Peyer's patch (tissue), 4 donors: Measurements from ENCODE around the gene AGPAT1. TPM values are rescaled to one million over a fixed set of nuclear protein-coding genes. Genes with fewer than 3 reads are reported as not detected.

Source experiments
- DNase-seq, 3 donors: peaks; one replicate each; pipeline ENCODE4 v3.0.0-alpha.2; 2017 to 2019
- H3K27ac ChIP-seq, 4 donors: fragments of 200-600 bp; sonication (generic); one replicate each; pipeline ENCODE4 v1.5.1; 2016 to 2019
- H3K27me3 ChIP-seq, 2 donors: fragments of 200-600 bp; sonication (generic); one replicate each; pipeline ENCODE4 v1.5.1; 2019
- H3K36me3 ChIP-seq, 3 donors: fragments of 200-600 bp; sonication (generic); one replicate each; pipeline ENCODE4 v1.5.1; 2016 to 2019
- H3K4me1 ChIP-seq, 4 donors: fragments of 200-600 bp; sonication (generic); one replicate each; pipeline ENCODE4 v1.5.1; 2016 to 2019
- H3K4me3 ChIP-seq, 4 donors: fragments of 200-600 bp; sonication (generic); 1 replicate in 3 of 4; 2 replicates in 1 of 4; pipeline ENCODE4 v1.5.1; 2016 to 2019; ENCODE audit warnings: mild to moderate bottlenecking in 1 of 4
- H3K9me3 ChIP-seq, 4 donors: fragments of 200-600 bp; sonication (generic); one replicate each; pipeline ENCODE4 v1.5.1; 2016 to 2019; ENCODE audit warnings: mild to moderate bottlenecking in 1 of 4
- POLR2A ChIP-seq, 2 donors: fragments of 450-650 bp; IDR thresholded peaks; one replicate each; pipeline ENCODE4 v1.5.1; 2017; ENCODE audit warnings: antibody characterized with exemption in 2 of 2, mild to moderate bottlenecking in 2 of 2, moderate library complexity in 2 of 2
- total RNA-seq, 4 donors: library from RNA; depleted of rRNA; stranded (reverse); fragments of >200 nt; gene quantifications; one replicate each; pipeline ENCODE4 v1.1.0, GENCODE V29; 2016
- TF ChIP-seq, protein P1 (sequence below), 6 experiments: fragments of 450-650 bp in 4 of 6; fragments of 200-600 bp in 2 of 6; sonication (generic) in 1 of 6; IDR thresholded peaks; one replicate each; pipeline ENCODE4 v1.5.1; 2017 to 2019; ENCODE audit warnings: antibody characterized with exemption in 6 of 6, mild to moderate bottlenecking in 3 of 6, moderate library complexity in 1 of 6

The AGPAT1 gene
- total RNA-seq, 4 donors from 2014 or later, result 28.9 to 140 (median 90.7) TPM

DNA sequence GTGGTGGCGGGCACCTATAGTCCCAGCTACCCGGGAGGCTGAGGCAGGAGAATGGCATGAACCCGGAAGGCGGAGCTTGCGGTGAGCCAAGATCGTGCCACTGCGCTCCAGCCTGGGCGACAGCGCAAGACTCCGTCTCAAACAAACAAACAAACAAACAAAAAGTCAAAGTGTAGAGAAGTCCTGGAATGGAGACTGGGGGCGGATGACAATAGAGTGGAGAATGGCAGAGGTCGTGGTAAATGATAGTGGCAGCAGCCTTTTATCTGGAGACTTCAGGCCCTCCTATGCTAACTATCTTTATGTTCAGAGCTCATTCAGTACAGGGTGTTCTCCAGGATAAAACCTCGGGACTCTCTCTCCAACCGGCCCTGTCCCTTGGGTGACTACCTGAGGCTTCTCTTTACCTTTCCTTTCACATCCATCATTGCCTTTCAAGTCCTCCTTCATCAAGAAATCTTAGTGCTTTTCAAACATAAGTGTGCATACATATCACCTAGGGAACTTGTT lies 44.4 kb downstream of the AGPAT1 start:
- TF ChIP-seq POLR2A (IDR thresholded peaks at IDR 0.05), result no peak
- TF ChIP-seq, protein P1, sequence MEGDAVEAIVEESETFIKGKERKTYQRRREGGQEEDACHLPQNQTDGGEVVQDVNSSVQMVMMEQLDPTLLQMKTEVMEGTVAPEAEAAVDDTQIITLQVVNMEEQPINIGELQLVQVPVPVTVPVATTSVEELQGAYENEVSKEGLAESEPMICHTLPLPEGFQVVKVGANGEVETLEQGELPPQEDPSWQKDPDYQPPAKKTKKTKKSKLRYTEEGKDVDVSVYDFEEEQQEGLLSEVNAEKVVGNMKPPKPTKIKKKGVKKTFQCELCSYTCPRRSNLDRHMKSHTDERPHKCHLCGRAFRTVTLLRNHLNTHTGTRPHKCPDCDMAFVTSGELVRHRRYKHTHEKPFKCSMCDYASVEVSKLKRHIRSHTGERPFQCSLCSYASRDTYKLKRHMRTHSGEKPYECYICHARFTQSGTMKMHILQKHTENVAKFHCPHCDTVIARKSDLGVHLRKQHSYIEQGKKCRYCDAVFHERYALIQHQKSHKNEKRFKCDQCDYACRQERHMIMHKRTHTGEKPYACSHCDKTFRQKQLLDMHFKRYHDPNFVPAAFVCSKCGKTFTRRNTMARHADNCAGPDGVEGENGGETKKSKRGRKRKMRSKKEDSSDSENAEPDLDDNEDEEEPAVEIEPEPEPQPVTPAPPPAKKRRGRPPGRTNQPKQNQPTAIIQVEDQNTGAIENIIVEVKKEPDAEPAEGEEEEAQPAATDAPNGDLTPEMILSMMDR (IDR thresholded peaks at IDR 0.05), result no peak
- H3K4me1 ChIP-seq, result peaks cover 6 to 24% (median 16%) of the 10 kb centered on the region in 4 donors
- no peaks in the 10 kb centered on the region for H3K9me3 ChIP-seq
- H3K27ac ChIP-seq, result no peak overlapping the region
- peaks cover 0 to under 1% (median 0%) of the 10 kb centered on the region in 3 donors for H3K36me3 ChIP-seq
- no peak for DNase-seq
- no peaks in the 10 kb centered on the region for H3K27me3 ChIP-seq
- H3K4me3 ChIP-seq, result no peak overlapping the region

DNA sequence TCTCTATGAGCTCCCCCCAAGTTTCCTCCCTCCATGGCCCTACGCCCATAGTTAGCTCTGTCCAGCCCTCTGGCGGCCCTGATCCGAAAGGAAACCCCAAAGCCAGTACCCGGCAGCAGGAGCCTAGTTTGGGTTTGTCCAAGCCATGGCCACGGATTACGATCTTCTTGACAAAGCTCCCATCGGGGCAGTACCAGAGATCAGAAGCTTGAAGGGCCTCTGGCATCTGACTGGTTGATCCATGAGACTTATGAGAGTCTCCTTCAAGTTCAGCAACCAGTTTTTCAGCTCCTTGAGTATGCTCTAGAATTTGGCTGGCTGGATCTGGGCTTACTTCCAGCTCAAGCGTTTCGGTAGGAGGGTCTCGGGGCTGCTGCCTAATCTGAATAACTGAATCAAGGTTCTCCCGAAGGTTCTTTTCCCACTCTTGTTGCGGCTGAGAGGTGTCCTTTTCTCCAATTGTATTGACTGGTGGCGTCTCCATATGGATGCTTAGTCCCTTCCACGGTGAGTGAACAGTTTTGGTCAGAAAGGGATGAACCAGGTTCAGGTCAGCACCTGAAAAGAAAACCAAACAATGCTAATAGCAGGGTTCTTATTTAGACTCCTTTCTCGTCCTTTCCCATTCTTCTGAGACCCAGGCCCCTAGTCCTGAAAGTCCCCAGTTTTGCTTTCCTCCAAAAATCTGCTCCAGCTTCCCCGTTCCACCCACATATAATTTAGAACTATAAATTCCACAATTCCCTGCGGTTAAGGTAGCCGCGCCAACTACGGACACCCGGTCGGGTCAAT lies 46.4 kb downstream of the AGPAT1 start:
- Histone ChIP-seq H3K27ac (peak overlapping the region; percentile 71 to 90 (median 87)), H3K4me3 (peak overlapping the region; percentile 51 to 86 (median 76)), H3K36me3 (peaks cover 0 to 21% (median 0%) of the 10 kb centered on the region in 3 donors), H3K27me3 (no peaks in the 10 kb centered on the region), H3K4me1 (peaks cover 6 to 32% (median 16%) of the 10 kb centered on the region in 4 donors), H3K9me3 (no peaks in the 10 kb centered on the region)
- DNase-seq, result no peak
- TF ChIP-seq POLR2A (IDR thresholded peaks at IDR 0.05), result no peak
- TF ChIP-seq, protein P1 (IDR thresholded peaks at IDR 0.05), result no peak

DNA sequence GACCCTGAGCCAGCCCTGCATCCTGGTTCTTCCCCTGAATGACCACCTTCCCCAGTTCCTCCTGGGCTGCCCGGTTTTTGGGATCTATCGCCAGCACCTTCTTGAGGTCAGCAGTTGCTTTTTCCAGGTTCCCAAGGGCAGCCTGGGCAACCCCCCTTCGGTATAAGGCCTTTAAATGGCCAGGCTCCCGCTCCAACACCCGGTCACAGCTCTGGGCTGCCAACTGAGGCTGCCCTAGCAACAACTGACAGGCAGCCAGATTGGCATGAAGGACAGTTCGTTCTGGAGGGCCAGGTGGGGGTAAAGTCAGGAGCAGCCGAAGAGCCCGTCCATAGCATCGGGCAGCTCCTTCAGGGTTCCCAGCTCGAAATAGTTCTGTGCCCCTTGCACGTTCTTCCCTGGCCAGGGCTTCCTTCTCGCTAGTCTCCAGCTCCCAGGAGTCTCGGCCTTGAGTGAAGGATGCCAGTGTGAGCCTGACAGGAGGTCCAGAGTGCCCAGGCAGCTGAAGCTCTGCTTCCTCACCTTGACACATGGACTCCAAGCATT lies 47.1 kb downstream of the AGPAT1 start:
- no peak for DNase-seq
- Histone ChIP-seq H3K36me3 (peaks cover 0 to 27% (median 0%) of the 10 kb centered on the region in 3 donors), H3K4me3 (peak overlapping the region in 3 of 4 donors; percentile 27 to 90 (median 86)), H3K27ac (peak overlapping the region; percentile 78 to 90 (median 86)), H3K9me3 (no peaks in the 10 kb centered on the region), H3K4me1 (peaks cover 6 to 32% (median 16%) of the 10 kb centered on the region in 4 donors), H3K27me3 (no peaks in the 10 kb centered on the region)
- TF ChIP-seq POLR2A (IDR thresholded peaks at IDR 0.05), result no peak
- TF ChIP-seq, protein P1 (IDR thresholded peaks at IDR 0.05), result no peak

DNA sequence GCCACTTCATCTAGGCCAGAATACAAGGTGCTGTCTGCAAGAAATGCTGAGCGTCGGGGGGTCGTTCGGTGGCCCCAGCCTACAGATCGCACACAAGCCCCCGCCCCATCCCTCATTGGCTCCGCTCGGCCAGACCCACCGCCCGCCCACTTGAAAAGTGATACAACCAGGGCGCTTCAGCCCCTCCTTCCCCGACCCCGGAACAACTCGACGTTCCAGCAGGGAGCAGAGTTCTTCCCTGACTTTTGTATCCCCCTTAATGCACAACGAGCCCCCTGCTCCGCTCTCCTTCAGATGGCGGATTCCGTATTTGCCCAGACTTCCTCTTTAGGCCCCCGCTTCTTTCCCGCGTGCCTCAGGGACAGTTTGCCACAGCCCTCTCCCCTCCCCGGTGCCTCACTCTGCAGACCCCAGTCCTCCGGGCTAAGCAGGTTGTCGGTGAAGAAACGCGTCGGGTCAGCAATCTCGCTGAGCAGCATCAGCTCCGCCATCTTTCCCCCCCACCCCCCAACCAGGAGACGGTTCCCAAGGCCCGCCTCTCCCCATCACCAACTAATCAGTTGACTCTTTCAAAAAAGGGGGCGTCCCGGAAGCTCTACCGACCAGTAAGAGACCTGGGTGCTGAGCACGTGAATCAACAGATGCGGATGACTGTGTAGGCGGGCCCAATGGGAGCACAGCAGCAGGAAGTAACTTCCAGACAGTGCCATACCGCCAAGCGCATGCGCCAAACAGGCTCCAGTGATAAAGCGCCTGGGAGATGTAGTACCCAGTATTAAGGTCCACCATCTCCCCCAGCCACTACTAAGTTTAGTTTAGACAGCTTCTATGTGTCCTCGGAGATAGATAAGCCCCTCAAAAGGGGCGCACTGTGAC lies 47.9 kb downstream of the AGPAT1 start, which contains the start of gene ATF6B:
Gene ATF6B, minus strand, starts transcription at position 530 of the 876 bp plus-strand sequence. Its CDS starts 39 bp downstream, at position 491.
- DNase-seq, result peak; percentile 95 to 99 (median 98)
- Histone ChIP-seq H3K27me3 (no peaks in the 10 kb centered on the region), H3K27ac (peak within 1 kb of the TSS; percentile 78 to 90 (median 86)), H3K36me3 (peaks cover 0 to 36% (median 0%) of the 10 kb centered on the region in 3 donors), H3K4me3 (peak within 1 kb of the TSS; percentile 74 to 90 (median 88)), H3K9me3 (no peaks in the 10 kb centered on the region), H3K4me1 (peaks cover 6 to 32% (median 16%) of the 10 kb centered on the region in 4 donors)
- TF ChIP-seq, protein P1 (IDR thresholded peaks at IDR 0.05), result no peak
- peak; percentile 49 to 59 for TF ChIP-seq POLR2A (IDR thresholded peaks at IDR 0.05)

DNA sequence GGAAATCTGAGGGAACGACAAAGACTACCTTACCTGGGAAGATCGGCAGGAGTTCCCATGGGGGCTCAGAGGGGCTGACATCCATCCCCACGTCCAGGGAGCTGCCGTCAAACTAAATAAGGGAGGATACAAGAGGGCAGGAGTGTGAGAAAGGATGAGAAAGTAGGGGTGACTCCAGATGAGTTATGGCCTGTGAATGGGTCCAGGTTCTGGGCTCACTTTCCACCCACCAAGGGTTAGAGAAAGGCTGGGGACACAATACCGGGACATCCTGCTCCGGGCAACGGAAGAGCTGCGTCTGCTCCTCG lies 48.5 kb downstream of the AGPAT1 start:
- TF ChIP-seq, protein P1 (IDR thresholded peaks at IDR 0.05), result no peak
- TF ChIP-seq POLR2A (IDR thresholded peaks at IDR 0.05), result no peak
- H3K4me1 ChIP-seq, result peaks cover 6 to 32% (median 16%) of the 10 kb centered on the region in 4 donors

More for the DNA sequence above, 48.5 kb downstream of the AGPAT1 start:
- H3K27ac ChIP-seq, result peak overlapping the region; percentile 78 to 88 (median 84)
- peak overlapping the region; percentile 74 to 90 (median 88) for H3K4me3 ChIP-seq
- no peaks in the 10 kb centered on the region for H3K27me3 ChIP-seq
- no peaks in the 10 kb centered on the region for H3K9me3 ChIP-seq
- peaks cover 0 to 41% (median 0%) of the 10 kb centered on the region in 3 donors for H3K36me3 ChIP-seq
- no peak for DNase-seq
